H9 (cell line): ENCODE measurements around the gene MYO10. TPM values are rescaled to one million over a fixed set of nuclear protein-coding genes. Genes with fewer than 3 reads are reported as not detected.

Experiments
- DNase-seq: peaks from one replicate; pipeline ENCODE4 v3.0.0-alpha.2; 2017
- H2AFZ ChIP-seq: one replicate; pipeline ENCODE4 v1.6.1; 2013; ENCODE audit warnings: mild to moderate bottlenecking, low read length, control low read depth, moderate library complexity
- H2AK5ac ChIP-seq: 2 replicates; pipeline ENCODE4 v1.6.1; 2013; ENCODE audit warnings: low read length, control low read depth, mixed read lengths; ENCODE audit not compliant: insufficient read length
- H2BK120ac ChIP-seq: one replicate; pipeline ENCODE4 v1.6.1; 2013; ENCODE audit warnings: low read depth, mild to moderate bottlenecking, low read length, control low read depth, inconsistent platforms; ENCODE audit not compliant: poor library complexity, severe bottlenecking
- H2BK12ac ChIP-seq: 2 replicates; pipeline ENCODE4 v1.6.1; 2013; ENCODE audit warnings: low read length, control low read depth, mixed read lengths, low read depth; ENCODE audit not compliant: insufficient read length
- H2BK15ac ChIP-seq: 2 replicates; pipeline ENCODE4 v1.6.1; 2013; ENCODE audit warnings: low read depth, low read length, control low read depth
- H2BK20ac ChIP-seq: one replicate; pipeline ENCODE4 v1.6.1; 2013; ENCODE audit warnings: low read depth, mild to moderate bottlenecking, low read length, control low read depth, inconsistent platforms; ENCODE audit not compliant: poor library complexity, severe bottlenecking
- H2BK5ac ChIP-seq: 2 replicates; pipeline ENCODE4 v1.6.1; 2013; ENCODE audit warnings: low read length, control low read depth, mixed read lengths; ENCODE audit not compliant: insufficient read length
- H3K14ac ChIP-seq: 2 replicates; pipeline ENCODE4 v1.6.1; 2013; ENCODE audit warnings: low read length, control low read depth; ENCODE audit not compliant: insufficient read depth
- H3K18ac ChIP-seq: 2 replicates; pipeline ENCODE4 v1.6.1; 2013; ENCODE audit warnings: low read depth, mild to moderate bottlenecking, mixed read lengths, low read length, control low read depth; ENCODE audit not compliant: insufficient read length
- H3K23ac ChIP-seq: 2 replicates; pipeline ENCODE4 v1.6.1; 2013; ENCODE audit warnings: low read length, control low read depth, mixed read lengths, low read depth; ENCODE audit not compliant: insufficient read length
- H3K23me2 ChIP-seq: 2 replicates; pipeline ENCODE4 v1.6.1; 2013; ENCODE audit warnings: low read depth, mild to moderate bottlenecking, mixed read lengths, low read length, control low read depth; ENCODE audit not compliant: insufficient read length, poor library complexity, severe bottlenecking
- H3K27ac ChIP-seq: 2 replicates; pipeline ENCODE4 v1.5.1; 2013; ENCODE audit warnings: low read length, control low read depth, mixed read lengths, low read depth; ENCODE audit not compliant: insufficient read length
- H3K27me3 ChIP-seq: 2 replicates; pipeline ENCODE4 v1.6.1; 2013; ENCODE audit warnings: low read length, control low read depth, inconsistent platforms; ENCODE audit not compliant: insufficient read depth
- H3K4ac ChIP-seq: 2 replicates; pipeline ENCODE4 v1.6.1; 2013; ENCODE audit warnings: low read depth, mild to moderate bottlenecking, control low read depth, inconsistent platforms, low read length, moderate library complexity
- H3K4me1 ChIP-seq: 2 replicates; pipeline ENCODE4 v1.6.1; 2013; ENCODE audit warnings: low read length, control low read depth, inconsistent platforms; ENCODE audit not compliant: insufficient read depth
- H3K4me2 ChIP-seq: 2 replicates; pipeline ENCODE4 v1.6.1; 2013; ENCODE audit warnings: low read length, control low read depth, mixed read lengths; ENCODE audit not compliant: insufficient read length, insufficient read depth
- H3K56ac ChIP-seq: 2 replicates; pipeline ENCODE4 v1.6.1; 2013; ENCODE audit warnings: low read depth, mild to moderate bottlenecking, mixed read lengths, low read length, control low read depth; ENCODE audit not compliant: insufficient read length
- H3K79me1 ChIP-seq: 2 replicates; pipeline ENCODE4 v1.6.1; 2013; ENCODE audit warnings: low read depth, mild to moderate bottlenecking, moderate library complexity, low read length, control low read depth, inconsistent platforms; ENCODE audit not compliant: insufficient read depth, poor library complexity, severe bottlenecking
- H3K79me2 ChIP-seq: 2 replicates; pipeline ENCODE4 v1.6.1; 2013; ENCODE audit warnings: low read length, control low read depth, inconsistent platforms; ENCODE audit not compliant: insufficient read depth
- H3K9ac ChIP-seq: 2 replicates; pipeline ENCODE4 v1.6.1; 2013; ENCODE audit warnings: low read length, control low read depth, mixed read lengths; ENCODE audit not compliant: insufficient read length; ENCODE audit errors: extremely low read depth
- H3K9me3 ChIP-seq: one replicate; pipeline ENCODE4 v1.6.1; 2013; ENCODE audit warnings: low read depth, low read length, inconsistent platforms; ENCODE audit not compliant: control insufficient read depth
- H3T11ph ChIP-seq: one replicate; pipeline ENCODE4 v1.6.1; 2013; ENCODE audit warnings: mild to moderate bottlenecking, low read length, control low read depth, inconsistent platforms
- H4K20me1 ChIP-seq: one replicate; pipeline ENCODE4 v1.6.1; 2013; ENCODE audit not compliant: control insufficient read depth, insufficient read length, insufficient read depth
- H4K5ac ChIP-seq: 2 replicates; pipeline ENCODE4 v1.6.1; 2013; ENCODE audit warnings: low read depth, mild to moderate bottlenecking, mixed read lengths, low read length, control low read depth; ENCODE audit not compliant: insufficient read length
- H4K8ac ChIP-seq: replicated peaks from 2 replicates; pipeline ENCODE4 v1.6.1; 2013; ENCODE audit warnings: low read length, control low read depth, mixed read lengths, low read depth; ENCODE audit not compliant: insufficient read length
- H4K91ac ChIP-seq: 2 replicates; pipeline ENCODE4 v1.6.1; 2013; ENCODE audit warnings: low read depth, mild to moderate bottlenecking, moderate library complexity, mixed read lengths, low read length, control low read depth; ENCODE audit not compliant: insufficient read length
- H3K27ac Mint-ChIP-seq, 3 experiments: 2 replicates in 2 of 3; 3 replicates in 1 of 3; pipeline ENCODE4 v1.8.0; 2020 to 2021; ENCODE audit warnings: mixed read lengths in 3 of 3, mild to moderate bottlenecking in 1 of 3, moderate library complexity in 1 of 3
- H3K27me3 Mint-ChIP-seq: 2 replicates; pipeline ENCODE4 v1.8.0; 2021; ENCODE audit warnings: low read depth, mild to moderate bottlenecking, moderate library complexity, mixed read lengths
- H3K36me3 Mint-ChIP-seq, 3 experiments: 2 replicates in 2 of 3; 3 replicates in 1 of 3; pipeline ENCODE4 v1.8.0; 2020 to 2021; ENCODE audit warnings: low read depth in 3 of 3, mixed read lengths in 3 of 3; ENCODE audit not compliant: insufficient read depth in 1 of 3
- H3K4me1 Mint-ChIP-seq, 2 experiments: 2 replicates each; pipeline ENCODE4 v1.8.0; 2020; ENCODE audit warnings: mixed read lengths in 2 of 2
- H3K4me3 Mint-ChIP-seq, 2 experiments: 2 replicates in 1 of 2; 3 replicates in 1 of 2; pipeline ENCODE4 v1.8.0; 2020 to 2021; ENCODE audit warnings: mild to moderate bottlenecking in 2 of 2, mixed read lengths in 2 of 2, moderate library complexity in 1 of 2
- H3K9me3 Mint-ChIP-seq, 2 experiments: 2 replicates in 1 of 2; 3 replicates in 1 of 2; pipeline ENCODE4 v1.8.0; 2020; ENCODE audit warnings: mild to moderate bottlenecking in 2 of 2, mixed read lengths in 2 of 2, moderate library complexity in 1 of 2
- WGBS: extraction: QIAGEN DNeasy Blood & Tissue Kit; methylation state at CpG from one replicate; pipeline ENCODE4 v1.1.7; 2013; ENCODE audit warnings: missing lambda C conversion rate, low lambda C conversion rate, mixed read lengths; ENCODE audit not compliant: insufficient read length; ENCODE audit errors: extremely low coverage; 5-methylcytosine and 5-hydroxymethylcytosine counted together
- total RNA-seq: library from RNA; stranded (reverse); gene quantifications from 2 replicates; pipeline ENCODE4 v1.2.1, GENCODE V29; 2021
- TF ChIP-seq, protein P1 (sequence below): fragments of 200-600 bp; sonication (generic); conservative IDR thresholded peaks from 3 replicates; pipeline ENCODE4 v1.8.0; 2021; ENCODE audit warnings: antibody characterized with exemption, mild to moderate bottlenecking

The MYO10 gene
- total RNA-seq, 1 experiment from 2014 or later: 127 TPM

- Histone ChIP-seq H3K4ac (no peak overlapping the region), H3K4me1 (no peaks in the 10 kb centered on the region), H3K27ac (no peak overlapping the region), H2BK15ac (no peak overlapping the region), H3K18ac (no peak overlapping the region), H4K8ac (no peak overlapping the region), H3K9ac (no peak overlapping the region), H3K56ac (no peak overlapping the region), H3K14ac (no peak overlapping the region), H3K23ac (no peak overlapping the region), H4K20me1 (no peaks in the 10 kb centered on the region), H2AFZ (no peak overlapping the region), H4K91ac (no peak overlapping the region), H2BK120ac (no peak overlapping the region), H3K79me1 (peaks cover 6% of the 10 kb centered on the region), H3K27me3 (no peaks in the 10 kb centered on the region), H2AK5ac (no peak overlapping the region), H3K79me2 (no peaks in the 10 kb centered on the region), H4K5ac (no peak overlapping the region), H3K4me2 (no peak overlapping the region), H2BK12ac (no peak overlapping the region), H3K23me2 (no peaks in the 10 kb centered on the region), H2BK20ac (no peak overlapping the region), H2BK5ac (no peak overlapping the region), H3K9me3 (no peaks in the 10 kb centered on the region), H3T11ph (no peak overlapping the region)
- TF ChIP-seq, protein P1, sequence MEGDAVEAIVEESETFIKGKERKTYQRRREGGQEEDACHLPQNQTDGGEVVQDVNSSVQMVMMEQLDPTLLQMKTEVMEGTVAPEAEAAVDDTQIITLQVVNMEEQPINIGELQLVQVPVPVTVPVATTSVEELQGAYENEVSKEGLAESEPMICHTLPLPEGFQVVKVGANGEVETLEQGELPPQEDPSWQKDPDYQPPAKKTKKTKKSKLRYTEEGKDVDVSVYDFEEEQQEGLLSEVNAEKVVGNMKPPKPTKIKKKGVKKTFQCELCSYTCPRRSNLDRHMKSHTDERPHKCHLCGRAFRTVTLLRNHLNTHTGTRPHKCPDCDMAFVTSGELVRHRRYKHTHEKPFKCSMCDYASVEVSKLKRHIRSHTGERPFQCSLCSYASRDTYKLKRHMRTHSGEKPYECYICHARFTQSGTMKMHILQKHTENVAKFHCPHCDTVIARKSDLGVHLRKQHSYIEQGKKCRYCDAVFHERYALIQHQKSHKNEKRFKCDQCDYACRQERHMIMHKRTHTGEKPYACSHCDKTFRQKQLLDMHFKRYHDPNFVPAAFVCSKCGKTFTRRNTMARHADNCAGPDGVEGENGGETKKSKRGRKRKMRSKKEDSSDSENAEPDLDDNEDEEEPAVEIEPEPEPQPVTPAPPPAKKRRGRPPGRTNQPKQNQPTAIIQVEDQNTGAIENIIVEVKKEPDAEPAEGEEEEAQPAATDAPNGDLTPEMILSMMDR: no peak
- Mint-ChIP-seq H3K27me3 (no peaks in the 10 kb centered on the region; the same call in 1 of the 2 replicates), H3K27ac (peak overlapping the region in 1 of 3 experiments; percentile 10; a peak in 1 of 7 replicates), H3K9me3 (no peaks in the 10 kb centered on the region), H3K36me3 (peaks cover 50 to 89% (median 87%) of the 10 kb centered on the region in 3 experiments; a peak in 6 of 7 replicates), H3K4me1 (peaks cover 9% of the 10 kb centered on the region in 2 experiments), H3K4me3 (no peak overlapping the region)
- DNase-seq: no peak
- no CpG with 5 or more reads among the region's 2 CpGs for WGBS
Measured at GRCh38 chr5:16687898-16688297, 248.2 kb downstream of the MYO10 start.
